Daoy (cell line): ENCODE measurements around the gene SUDS3. TPM values are rescaled to one million over a fixed set of nuclear protein-coding genes. Genes with fewer than 3 reads are reported as not detected.

ENCODE experiments used
- DNase-seq: peaks from one replicate; pipeline ENCODE4 v3.0.0-alpha.2; 2015; ENCODE audit warnings: low read depth
- total RNA-seq: library from RNA; depleted of rRNA; stranded (reverse); fragments of >200 nt; shearing (Covaris generic); gene quantifications from 2 replicates; pipeline ENCODE4 v1.2.3, GENCODE V29; 2014; rRNA removed

The SUDS3 gene
- total RNA-seq, 1 experiment from 2014 or later = 60.2 TPM

DNA sequence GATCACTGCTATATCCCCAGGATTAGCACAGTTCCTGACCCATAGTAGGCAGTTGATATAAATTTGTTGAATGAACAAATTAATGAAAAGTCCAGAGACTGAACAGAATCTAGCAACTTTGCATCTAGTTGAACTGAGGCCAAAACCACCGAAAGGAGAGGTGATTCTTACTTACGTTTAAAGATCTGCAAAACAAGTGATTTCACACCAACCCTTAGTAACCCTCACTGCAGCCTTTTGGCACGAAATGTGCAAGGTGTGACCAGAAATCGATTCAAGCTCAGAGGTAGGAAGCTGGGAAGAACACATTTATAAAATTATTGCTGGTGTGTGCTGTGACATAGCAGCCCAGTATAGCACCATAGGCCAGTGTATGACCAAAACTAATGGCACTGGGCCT lies 70.8 kb downstream of the SUDS3 start:
- no peak for DNase-seq

DNA sequence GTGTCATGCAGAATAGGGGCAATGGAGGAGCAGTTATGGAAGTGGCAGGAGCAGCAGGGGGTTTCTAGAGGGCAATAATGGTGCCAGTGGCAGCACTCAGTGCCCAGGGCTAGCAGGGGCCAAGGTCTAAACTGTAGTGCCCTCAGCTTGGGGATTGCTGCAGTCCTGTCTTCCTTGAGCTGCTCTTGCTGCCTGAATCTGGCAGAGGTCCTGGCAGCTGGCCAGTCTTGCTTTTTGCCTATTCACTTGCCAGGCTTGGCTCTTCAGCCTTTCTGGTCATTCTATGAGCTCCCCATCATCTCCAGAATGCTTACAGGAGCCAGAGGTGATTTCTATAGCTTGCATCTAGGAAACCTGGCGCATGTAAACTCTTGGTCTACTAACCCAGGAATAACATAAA lies 72.0 kb downstream of the SUDS3 start:
- DNase-seq = no peak

DNA sequence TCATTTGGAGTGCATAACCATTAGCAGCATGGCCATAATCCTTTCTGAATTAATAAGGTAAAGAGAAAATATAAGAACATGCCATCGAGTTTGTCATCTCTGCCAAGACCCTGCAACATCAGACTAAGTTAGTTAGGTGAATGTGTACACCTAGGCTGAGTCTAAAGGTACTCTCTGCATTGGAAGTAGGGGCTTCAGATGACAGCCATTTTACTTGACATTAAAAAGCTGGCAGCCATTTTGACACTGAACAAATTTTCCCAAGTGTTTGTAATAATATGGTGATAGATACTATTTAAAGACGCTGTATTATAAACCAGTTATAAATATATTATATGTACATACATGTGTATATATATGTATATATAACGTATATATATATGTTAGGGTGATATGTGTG lies 79.0 kb downstream of the SUDS3 start:
- DNase-seq = no peak

DNA sequence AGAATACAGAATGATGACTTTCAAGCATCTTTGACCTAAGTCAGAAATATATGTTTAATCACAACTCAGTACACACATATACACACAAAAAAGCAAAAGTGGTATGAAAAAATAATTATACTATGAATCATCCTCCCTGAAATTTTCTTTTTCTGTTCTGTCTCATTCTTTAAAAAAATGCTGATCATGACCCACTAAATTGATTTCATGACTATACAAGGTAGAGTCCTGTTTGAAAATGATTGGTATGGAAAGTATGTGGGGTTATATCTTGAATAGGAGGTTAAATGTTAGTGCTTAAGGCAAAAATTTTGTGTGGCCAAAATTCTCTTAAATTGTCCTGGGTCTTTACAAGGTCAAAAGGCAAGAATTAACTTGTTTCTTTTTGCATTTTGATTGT lies 80.4 kb downstream of the SUDS3 start:
- DNase-seq = no peak

DNA sequence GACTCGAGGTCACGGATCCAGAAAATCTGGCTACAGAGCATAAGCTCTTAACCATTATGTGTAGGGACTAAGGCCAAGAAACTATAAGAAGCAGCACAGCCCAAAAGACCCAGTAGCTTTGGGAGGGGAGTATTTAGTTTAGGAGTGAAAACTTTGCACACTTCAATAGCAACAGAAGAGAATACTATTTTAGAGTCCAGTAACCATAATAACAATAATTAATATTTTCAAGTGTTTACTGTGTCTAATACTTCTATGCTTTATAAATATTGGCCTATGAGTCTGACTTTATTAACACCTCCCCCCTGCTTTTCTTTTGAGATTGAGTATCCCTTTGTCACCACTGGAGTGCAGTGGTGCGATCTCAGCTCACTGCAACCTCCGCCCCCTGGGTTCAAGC lies 82.8 kb downstream of the SUDS3 start:
- DNase-seq = no peak

DNA sequence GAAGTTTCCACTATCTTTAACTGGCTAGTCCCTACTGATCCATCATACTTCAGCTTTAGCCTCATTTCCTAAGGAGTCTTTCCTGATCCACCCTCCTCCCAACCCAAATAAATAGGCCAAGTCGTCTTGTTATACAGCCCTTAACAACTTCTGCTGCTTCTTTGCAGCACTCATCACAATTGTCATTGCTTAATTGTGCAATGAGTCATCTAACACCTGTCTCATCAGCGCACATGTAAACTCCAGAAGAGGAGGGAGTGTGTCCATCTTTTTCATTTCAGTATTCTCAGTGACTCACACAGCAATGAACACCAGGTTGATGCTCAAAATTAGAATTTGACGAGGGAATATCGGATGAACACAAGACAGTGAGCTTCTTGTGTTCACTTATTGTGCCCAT lies 87.3 kb downstream of the SUDS3 start:
- no peak for DNase-seq

DNA sequence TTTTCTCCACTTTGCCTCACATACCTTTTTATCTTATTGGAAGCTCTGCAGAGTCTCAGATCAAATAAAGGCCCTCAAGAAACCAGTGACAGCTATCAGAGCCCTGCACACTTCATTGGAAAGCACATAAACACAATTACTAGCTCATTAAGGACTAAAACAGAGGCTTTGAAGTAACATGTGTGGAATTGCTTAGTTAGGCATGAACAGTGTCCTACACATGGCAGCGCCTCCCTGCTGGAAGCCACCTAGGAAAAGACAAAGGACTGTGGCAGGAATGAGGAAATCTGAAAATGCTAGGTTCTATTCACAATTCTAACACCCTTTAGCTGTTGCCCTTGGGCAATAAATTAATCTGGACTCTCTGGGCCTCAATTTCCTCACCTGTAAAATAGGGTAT lies 89.4 kb downstream of the SUDS3 start:
- no peak for DNase-seq

Other genes starting within 250 kb of the SUDS3 start
- gene PEBP1, start 240.4 kb upstream of the SUDS3 start, total RNA-seq = 87.8 and 102 TPM in 2 replicates
- gene TAOK3, start 3.6 kb upstream of the SUDS3 start, total RNA-seq = 12.9 and 15.3 TPM in 2 replicates